ENCODE data around the gene MRPS26.

DNA sequence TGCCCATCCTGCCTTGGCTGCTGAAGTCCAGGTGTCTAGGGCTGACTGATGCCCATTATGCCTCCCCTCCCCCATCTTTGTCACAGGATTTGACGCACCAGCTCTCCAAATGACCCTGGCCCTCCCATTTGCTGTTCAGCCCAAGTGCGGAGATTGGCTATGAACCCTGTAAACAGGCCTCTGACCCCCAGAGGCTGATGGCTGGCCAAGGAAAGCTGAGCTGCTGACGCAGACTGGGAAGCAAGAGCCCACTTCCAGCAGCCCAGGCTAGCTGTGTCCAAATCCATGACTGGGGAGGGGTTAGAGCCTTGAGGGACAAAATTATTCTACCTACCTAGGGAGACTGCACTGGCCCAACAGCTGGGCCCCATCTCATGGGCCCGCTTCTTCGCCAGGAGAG is 3.2 kb upstream of the MRPS26 start:
- TF ChIP-seq POLR2A (IDR thresholded peaks at IDR 0.05), result no peak
- TF ChIP-seq, protein P1, sequence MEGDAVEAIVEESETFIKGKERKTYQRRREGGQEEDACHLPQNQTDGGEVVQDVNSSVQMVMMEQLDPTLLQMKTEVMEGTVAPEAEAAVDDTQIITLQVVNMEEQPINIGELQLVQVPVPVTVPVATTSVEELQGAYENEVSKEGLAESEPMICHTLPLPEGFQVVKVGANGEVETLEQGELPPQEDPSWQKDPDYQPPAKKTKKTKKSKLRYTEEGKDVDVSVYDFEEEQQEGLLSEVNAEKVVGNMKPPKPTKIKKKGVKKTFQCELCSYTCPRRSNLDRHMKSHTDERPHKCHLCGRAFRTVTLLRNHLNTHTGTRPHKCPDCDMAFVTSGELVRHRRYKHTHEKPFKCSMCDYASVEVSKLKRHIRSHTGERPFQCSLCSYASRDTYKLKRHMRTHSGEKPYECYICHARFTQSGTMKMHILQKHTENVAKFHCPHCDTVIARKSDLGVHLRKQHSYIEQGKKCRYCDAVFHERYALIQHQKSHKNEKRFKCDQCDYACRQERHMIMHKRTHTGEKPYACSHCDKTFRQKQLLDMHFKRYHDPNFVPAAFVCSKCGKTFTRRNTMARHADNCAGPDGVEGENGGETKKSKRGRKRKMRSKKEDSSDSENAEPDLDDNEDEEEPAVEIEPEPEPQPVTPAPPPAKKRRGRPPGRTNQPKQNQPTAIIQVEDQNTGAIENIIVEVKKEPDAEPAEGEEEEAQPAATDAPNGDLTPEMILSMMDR (IDR thresholded peaks at IDR 0.05), result no peak

Data from heart left ventricle (tissue), 13 donors.